ENCODE measurements around the gene GFI1B. TPM values are rescaled to one million over a fixed set of nuclear protein-coding genes. Genes with fewer than 3 reads are reported as not detected.
"Not testable (repeated sequence)": the region's sequence is repeated elsewhere in the genome, so short reads cannot be mapped to it uniquely, and the experiment has no call there.

Gene GFI1B
- total RNA-seq, 2 experiments from 2014 or later = not detected

GRCh38 chr9:132986640-132987620, 8.4 kb downstream of the GFI1B start:
- DNase-seq (peak; percentile 15), ATAC-seq (peak; percentile 34)
- POLR2A ChIA-PET = no interaction called here
- H3K27me3 Mint-ChIP-seq = peaks cover 17% of the 10 kb centered on the region
- H3K36me3 Mint-ChIP-seq (ENCODE audit: low read depth) = no peaks in the 10 kb centered on the region
- H3K9me3 Mint-ChIP-seq = peaks cover 2% of the 10 kb centered on the region
- no peak overlapping the region for H3K4me3 Mint-ChIP-seq
- CTCF ChIA-PET = interaction anchor here (1.0 to 1.7 kb wide), 2 partner anchors 9 to 10 kb away, joined by 3 to 5 read pairs; partner anchors contain the start of gene GFI1B
- intact Hi-C loops (cut with micrococcal nuclease) = no loop called here
- TF ChIP-seq CTCF (IDR thresholded peaks at IDR 0.05) = no peak
- H3K4me1 Mint-ChIP-seq (ENCODE audit: low read depth) = no peaks in the 10 kb centered on the region
- no peak overlapping the region for H3K27ac Mint-ChIP-seq

- peaks cover 2% of the 10 kb centered on the region for H3K9me3 Mint-ChIP-seq
- no peaks in the 10 kb centered on the region for H3K36me3 Mint-ChIP-seq (ENCODE audit: low read depth)
- no peak overlapping the region for H3K4me3 Mint-ChIP-seq
- no peak for TF ChIP-seq CTCF (IDR thresholded peaks at IDR 0.05)
- ATAC-seq = no peak
- ChIA-PET CTCF (interaction anchor here (0.8 to 1.7 kb wide), 3 partner anchors 10 to 13 kb away, joined by 3 to 5 read pairs (median 4); partner anchors contain the start of gene GFI1B), POLR2A (interaction anchor here (0.7 to 0.9 kb wide), 2 partner anchors 53 to 208 kb away, joined by 3 read pairs; no protein-coding TSS in a partner anchor)
- intact Hi-C loops (cut with micrococcal nuclease) = no loop called here
- peaks cover 14% of the 10 kb centered on the region for H3K27me3 Mint-ChIP-seq
- no peak for DNase-seq
- H3K27ac Mint-ChIP-seq = no peak overlapping the region
- H3K4me1 Mint-ChIP-seq (ENCODE audit: low read depth) = no peaks in the 10 kb centered on the region
These were observed 9.9 kb downstream of the GFI1B start for GRCh38 chr9:132988244-132989013.

- ChIA-PET POLR2A (interaction anchor here (0.7 to 0.9 kb wide), 2 partner anchors 54 to 209 kb away, joined by 3 read pairs; no protein-coding TSS in a partner anchor), CTCF (interaction anchor here (0.8 to 1.7 kb wide), 3 partner anchors 11 to 13 kb away, joined by 3 to 5 read pairs (median 4); partner anchors contain the start of gene GFI1B)
- no peak for DNase-seq
- Mint-ChIP-seq H3K27ac (no peak overlapping the region), H3K9me3 (peaks cover 2% of the 10 kb centered on the region), H3K36me3 (ENCODE audit: low read depth) (no peaks in the 10 kb centered on the region), H3K27me3 (peaks cover 14% of the 10 kb centered on the region), H3K4me1 (ENCODE audit: low read depth) (no peaks in the 10 kb centered on the region), H3K4me3 (no peak overlapping the region)
- no peak for ATAC-seq
- intact Hi-C loops (cut with micrococcal nuclease) = no loop called here
- TF ChIP-seq CTCF (IDR thresholded peaks at IDR 0.05) = no peak
These were observed 10.5 kb downstream of the GFI1B start for GRCh38 chr9:132989014-132989310.

- no peak for TF ChIP-seq CTCF (IDR thresholded peaks at IDR 0.05)
- Mint-ChIP-seq H3K27ac (no peak overlapping the region), H3K27me3 (peaks cover 16% of the 10 kb centered on the region), H3K4me1 (ENCODE audit: low read depth) (peaks cover 2% of the 10 kb centered on the region), H3K36me3 (ENCODE audit: low read depth) (no peaks in the 10 kb centered on the region), H3K4me3 (no peak overlapping the region), H3K9me3 (peaks cover 2% of the 10 kb centered on the region)
- ChIA-PET POLR2A (interaction anchor here (0.9 kb wide), 1 partner anchor 209 kb away, joined by 3 read pairs; no protein-coding TSS in a partner anchor), CTCF (no interaction called here)
- no peak for DNase-seq
- intact Hi-C loops (cut with micrococcal nuclease) = no loop called here
- no peak for ATAC-seq
These were observed 11.0 kb downstream of the GFI1B start for GRCh38 chr9:132989414-132989996.

- H3K4me3 Mint-ChIP-seq; H3K9me3 Mint-ChIP-seq; POLR2A ChIA-PET; H3K27ac Mint-ChIP-seq; intact Hi-C loops (cut with micrococcal nuclease); H3K4me1 Mint-ChIP-seq (ENCODE audit: low read depth); H3K36me3 Mint-ChIP-seq (ENCODE audit: low read depth): not testable (repeated sequence)
- ATAC-seq (peak; percentile 64), DNase-seq (peak; percentile 39)
- CTCF ChIA-PET = interaction anchor here (0.9 kb wide), 1 partner anchor 32 kb away, joined by 3 read pairs; no protein-coding TSS in a partner anchor
- H3K27me3 Mint-ChIP-seq = peaks cover 18% of the 10 kb centered on the region
These were observed 11.6 kb downstream of the GFI1B start for GRCh38 chr9:132989998-132990557.
